HepG2 (cell line): ENCODE results near the gene CCDC57. TPM values are rescaled to one million over a fixed set of nuclear protein-coding genes. Genes with fewer than 3 reads are reported as not detected.

ENCODE experiments used
- ATAC-seq: fragments of 200-7000 bp; cut with Tn5 transposase; 3 replicates; pipeline ENCODE4 v1.9.1; 2020; ENCODE audit warnings: mild to moderate bottlenecking, moderate library complexity
- BruUV-seq: library from RNA; stranded (reverse); fragments of 400-500 nt; replicated peaks from 2 replicates; lab custom pipeline; 2021; lab: Mats Ljungman, UMichigan
- CTCF ChIA-PET: fragments of 300-600 bp; formaldehyde crosslinking; extraction: SDS; loops from one replicate; lab custom pipeline; 2021; ENCODE audit warnings: low total read pairs, inconsistent platforms, low intra/inter-chr PET ratio; lab: Yijun Ruan, JAX
- POLR2A ChIA-PET: fragments of 350-600 bp; sonication (Branson Sonifier 250); formaldehyde crosslinking; loops from one replicate; lab custom pipeline; 2020; ENCODE audit warnings: antibody characterized with exemption, inconsistent platforms; lab: Yijun Ruan, JAX
- DNase-seq: peaks from one replicate; pipeline ENCODE4 v3.0.0-alpha.2; 2015; ENCODE audit warnings: low spot score
- FAIRE-seq: peaks from 3 replicates; lab custom pipeline; 2011; peaks lifted over from hg19 to GRCh38; lab: Jason Lieb, UNC
- H2AFZ ChIP-seq: one replicate; pipeline ENCODE4 v1.6.1; 2011; ENCODE audit warnings: low read length, inconsistent platforms
- H3K27ac ChIP-seq: fragments of 300-600 bp; 3 replicates; pipeline ENCODE4 v1.8.0; 2011; ENCODE audit warnings: mixed run types, mild to moderate bottlenecking, mixed read lengths, low read length, inconsistent platforms; ENCODE audit not compliant: insufficient read depth; ENCODE audit errors: extremely low read length
- H3K27me3 ChIP-seq, 2 experiments: fragments of 200-600 bp in 1 of 2; 2 replicates in 1 of 2; 3 replicates in 1 of 2; pipeline versions ENCODE4 v1.6.0 to v1.8.0; 2011; ENCODE audit warnings: low read length in 2 of 2, mild to moderate bottlenecking in 2 of 2, moderate library complexity in 2 of 2, inconsistent platforms in 1 of 2; ENCODE audit not compliant: insufficient read depth in 2 of 2, control insufficient read depth in 1 of 2
- H3K36me3 ChIP-seq, 2 experiments: fragments of 200-600 bp in 1 of 2; replicated peaks in 1 of 2; 2 replicates in 1 of 2; 3 replicates in 1 of 2; pipeline versions ENCODE4 v1.5.1 to v1.8.0; 2011; ENCODE audit warnings: low read length in 2 of 2, inconsistent platforms in 1 of 2; ENCODE audit not compliant: insufficient read depth in 2 of 2, control insufficient read depth in 1 of 2
- H3K4me1 ChIP-seq: 2 replicates; pipeline ENCODE4 v1.5.1; 2012; ENCODE audit warnings: low read length, inconsistent platforms; ENCODE audit not compliant: insufficient read depth
- H3K4me2 ChIP-seq: 2 replicates; pipeline ENCODE4 v1.6.0; 2011; ENCODE audit warnings: low read depth, low read length, inconsistent platforms
- H3K4me3 ChIP-seq, 3 experiments: fragments of 200-600 bp in 1 of 3; sonication (generic), shearing (Covaris generic) in 1 of 3; replicated peaks in 1 of 3; 2 replicates each; pipeline ENCODE4 v1.5.1; 2011 to 2016; ENCODE audit warnings: low read length in 3 of 3, inconsistent platforms in 2 of 3, low read depth in 2 of 3, mild to moderate bottlenecking in 2 of 3, control low read depth in 1 of 3, mixed read lengths in 1 of 3; ENCODE audit not compliant: insufficient read depth in 1 of 3
- H3K79me2 ChIP-seq: one replicate; pipeline ENCODE4 v1.6.1; 2011; ENCODE audit warnings: low read length, inconsistent platforms; ENCODE audit not compliant: insufficient read depth
- H3K9ac ChIP-seq: 2 replicates; pipeline ENCODE4 v1.6.0; 2011; ENCODE audit warnings: mild to moderate bottlenecking, low read depth, low read length, inconsistent platforms; ENCODE audit not compliant: insufficient read depth
- H3K9me3 ChIP-seq: 2 replicates; pipeline ENCODE4 v1.5.1; 2012; ENCODE audit warnings: mild to moderate bottlenecking, low read length
- H4K20me1 ChIP-seq: 2 replicates; pipeline ENCODE4 v1.6.0; 2011; ENCODE audit warnings: inconsistent platforms, mild to moderate bottlenecking, low read length, moderate library complexity; ENCODE audit not compliant: insufficient read depth
- AKAP8 ChIP-seq: sonication (generic); formaldehyde crosslinking; IDR thresholded peaks from 2 replicates; pipeline ENCODE4 v1.5.1; 2020; ENCODE audit warnings: mild to moderate bottlenecking, missing genetic modification reagents
- BORCS8-MEF2B ChIP-seq: sonication (generic); formaldehyde crosslinking; IDR thresholded peaks from 2 replicates; pipeline ENCODE4 v1.8.0; 2022; ENCODE audit warnings: mild to moderate bottlenecking, missing genetic modification reagents
- CERS6 ChIP-seq: sonication (generic); formaldehyde crosslinking; IDR thresholded peaks from 2 replicates; pipeline ENCODE4 v1.5.0; 2020; ENCODE audit warnings: missing genetic modification reagents
- FOXK1 ChIP-seq: sonication (generic); formaldehyde crosslinking; IDR thresholded peaks from 2 replicates; pipeline ENCODE4 v1.4.0; 2020; ENCODE audit warnings: low read depth, missing genetic modification reagents, borderline replicate concordance
- JUND ChIP-seq: sonication (generic); formaldehyde crosslinking; IDR thresholded peaks from 2 replicates; pipeline ENCODE4 v1.8.0; 2022; ENCODE audit warnings: mild to moderate bottlenecking, missing genetic modification reagents
- LBX2 ChIP-seq: sonication (generic); formaldehyde crosslinking; IDR thresholded peaks from 2 replicates; pipeline ENCODE4 v1.5.0; 2020; ENCODE audit warnings: missing genetic modification reagents, mild to moderate bottlenecking, borderline replicate concordance
- MTERF4 ChIP-seq: sonication (generic); formaldehyde crosslinking; IDR thresholded peaks from 2 replicates; pipeline ENCODE4 v1.8.0; 2023; ENCODE audit warnings: mild to moderate bottlenecking, missing genetic modification reagents
- NFATC3 ChIP-seq: sonication (generic); formaldehyde crosslinking; IDR thresholded peaks from 2 replicates; pipeline ENCODE4 v1.5.1; 2020; ENCODE audit warnings: mild to moderate bottlenecking, missing genetic modification reagents
- PAF1 ChIP-seq: IDR thresholded peaks from 2 replicates; pipeline ENCODE4 v1.6.1; 2016; ENCODE audit warnings: missing genetic modification reagents, missing compliant biosample characterization
- PHF20 ChIP-seq: sonication (generic); formaldehyde crosslinking; IDR thresholded peaks from 2 replicates; pipeline ENCODE4 v1.5.0; 2020; ENCODE audit warnings: mild to moderate bottlenecking, missing genetic modification reagents
- SP4 ChIP-seq: sonication (generic); formaldehyde crosslinking; IDR thresholded peaks from 2 replicates; pipeline ENCODE4 v1.8.1; 2023; ENCODE audit warnings: mild to moderate bottlenecking, missing genetic modification reagents
- SRSF1 ChIP-seq: fragments of 200-400 bp; formaldehyde crosslinking; optimal IDR thresholded peaks from 2 replicates; pipeline ENCODE3; 2017; ENCODE audit warnings: mild to moderate bottlenecking, low read depth, low read length, moderate library complexity
- TBL1XR1 ChIP-seq: fragments of 150-350 bp; IDR thresholded peaks from 2 replicates; pipeline ENCODE4 v1.6.1; 2014; ENCODE audit warnings: borderline replicate concordance, low read length; ENCODE audit not compliant: partially characterized antibody
- ZBTB1 ChIP-seq: sonication (generic); formaldehyde crosslinking; IDR thresholded peaks from 2 replicates; pipeline ENCODE4 v1.4.0; 2020; ENCODE audit warnings: missing genetic modification reagents, borderline replicate concordance
- ZC3H4 ChIP-seq: sonication (generic); formaldehyde crosslinking; IDR thresholded peaks from 2 replicates; pipeline ENCODE4 v1.4.0; 2020; ENCODE audit warnings: missing genetic modification reagents, borderline replicate concordance
- ZFP82 ChIP-seq: sonication (generic); formaldehyde crosslinking; IDR thresholded peaks from 2 replicates; pipeline ENCODE4 v1.5.1; 2020; ENCODE audit warnings: mild to moderate bottlenecking, missing genetic modification reagents, borderline replicate concordance
- ZNF260 ChIP-seq: sonication (generic); formaldehyde crosslinking; IDR thresholded peaks from 2 replicates; pipeline ENCODE4 v1.4.0; 2020; ENCODE audit warnings: missing genetic modification reagents, low read depth, mild to moderate bottlenecking, borderline replicate concordance
- ZNF33B ChIP-seq: sonication (generic); formaldehyde crosslinking; IDR thresholded peaks from 2 replicates; pipeline ENCODE4 v1.5.1; 2020; ENCODE audit warnings: mild to moderate bottlenecking, missing genetic modification reagents
- ZNF547 ChIP-seq: sonication (generic); formaldehyde crosslinking; IDR thresholded peaks from 2 replicates; pipeline ENCODE4 v1.5.1; 2020; ENCODE audit warnings: mild to moderate bottlenecking, missing genetic modification reagents
- ZNF564 ChIP-seq: sonication (generic); formaldehyde crosslinking; IDR thresholded peaks from 2 replicates; pipeline ENCODE4 v1.8.1; 2023; ENCODE audit warnings: mild to moderate bottlenecking, missing genetic modification reagents
- ZNF629 ChIP-seq: sonication (generic); formaldehyde crosslinking; conservative IDR thresholded peaks from 2 replicates; pipeline ENCODE4 v1.5.0; 2020; ENCODE audit warnings: missing genetic modification reagents
- ZNF883 ChIP-seq: sonication (generic); formaldehyde crosslinking; IDR thresholded peaks from 2 replicates; pipeline ENCODE4 v1.5.1; 2020; ENCODE audit warnings: mild to moderate bottlenecking, missing genetic modification reagents; ENCODE audit errors: not compliant biosample characterization
- WGBS: methylation state at CpG from one replicate; pipeline ENCODE4 v1.1.6; 2017; ENCODE audit warnings: low lambda C conversion rate; 5-methylcytosine and 5-hydroxymethylcytosine counted together
- in situ Hi-C: cut with HindIII; loops from 2 replicates; pipeline ENCODE4 v1.10.0; 2017; ENCODE audit warnings: low pct_unique_long_range_greater_than_20kb; ENCODE audit not compliant: extremely low pct_ligation_motif_present
- intact Hi-C: fragments of 100-400 bp; cut with micrococcal nuclease; formaldehyde crosslinking; loops from one replicate; pipeline ENCODE4 v1.10.0; 2022; ENCODE audit not compliant: unreplicated experiment
- polyA plus RNA-seq, 8 experiments: library from polyadenylated mRNA; depleted of rRNA in 3 of 8; stranded (reverse) in 7 of 8; unstranded in 1 of 8; fragments of >200 nt; fragmentation: Illumina TruSeq in 4 of 8; extraction: Trizol in 4 of 8; gene quantifications; 2 replicates each; pipeline versions ENCODE4 v1.2.1 to v1.2.3, GENCODE V29; 2011 to 2016; ENCODE audit warnings: low read depth in 4 of 8, missing spikeins in 1 of 8, mixed read lengths in 1 of 8; ENCODE audit not compliant: insufficient read depth in 1 of 8
- total RNA-seq, 5 experiments: library from RNA; depleted of rRNA; stranded (reverse); fragments of >200 nt; fragmentation: Illumina TruSeq; extraction: Trizol; gene quantifications; 2 replicates each; pipeline ENCODE4 v1.2.3, GENCODE V29; 2016; ENCODE audit warnings: low read depth in 1 of 5

The CCDC57 gene
- total and polyA plus RNA-seq, 2 of the 13 experiments (the other 11 are each of a cell fraction or from before 2014, with no cell fraction given): 59.3 to 59.9 TPM

- 0 out of 2 replicates have a peak, but pooled peaks have one; percentile 8 for TF ChIP-seq PAF1 (CRISPR knock-in tag)
- TF ChIP-seq FOXK1: no peak
- no peak for TF ChIP-seq NFATC3 (CRISPR knock-in tag)
- TF ChIP-seq LBX2: peak; percentile 50
- no peak for TF ChIP-seq ZNF260 (CRISPR knock-in tag)
- peak; percentile 2 for TF ChIP-seq ZNF883
- no peak for TF ChIP-seq ZNF33B (CRISPR knock-in tag)
- no peak for TF ChIP-seq ZNF564 (CRISPR knock-in tag)
- no peak for TF ChIP-seq ZNF629 (CRISPR knock-in tag)
- no peak for TF ChIP-seq ZBTB1 (CRISPR knock-in tag)
- peak; percentile 99 for TF ChIP-seq AKAP8 (CRISPR knock-in tag)
These were observed 23.1 kb upstream of the CCDC57 start (continued) for GRCh38 chr17:82235775-82236141.

DNA sequence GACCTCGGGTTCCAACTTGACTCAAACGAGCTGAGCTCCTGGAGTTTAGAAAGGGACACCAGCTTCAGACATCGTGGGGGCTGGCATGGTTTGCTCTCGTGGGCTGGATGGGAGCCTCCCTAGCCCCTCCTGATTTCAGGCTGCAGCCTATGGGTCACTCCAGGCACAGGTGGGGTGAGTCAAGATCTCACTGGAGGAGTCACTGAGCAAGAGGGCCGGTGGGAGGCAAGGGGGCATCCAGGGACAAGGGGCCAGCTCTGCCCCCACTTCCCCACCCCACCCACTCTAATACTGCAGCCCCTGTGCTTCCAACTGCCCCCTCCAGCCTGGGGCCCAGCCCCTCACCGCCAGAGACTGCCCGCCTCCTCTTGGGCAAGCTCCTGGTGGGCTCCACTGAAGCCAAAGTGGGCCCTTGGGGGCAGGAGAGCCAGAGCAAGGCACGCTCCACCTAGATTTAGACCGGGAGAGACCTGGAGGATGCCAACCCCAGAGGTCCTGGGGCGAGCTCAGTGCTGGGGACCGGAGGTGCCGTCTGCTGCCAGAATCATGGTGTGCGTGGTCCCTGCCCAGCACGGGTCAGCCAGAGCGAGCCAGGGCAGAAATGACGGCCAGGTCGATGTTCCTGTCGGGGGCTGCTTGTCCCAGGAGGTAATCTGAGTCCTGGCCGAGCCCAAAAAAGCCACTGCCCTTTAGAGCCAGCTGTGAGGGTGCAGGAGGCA is 22.6 kb upstream of the CCDC57 start:
- in situ Hi-C loops (no loop called here), intact Hi-C loops (loop anchor here (10.0 kb wide), 1 partner anchor 130 kb away; no protein-coding TSS in a partner anchor)
- peaks cover 94% of the 10 kb centered on the region for H4K20me1 ChIP-seq
- no peaks in the 10 kb centered on the region for H3K9me3 ChIP-seq
- peaks cover 63% of the 10 kb centered on the region for H3K79me2 ChIP-seq
- no peak for DNase-seq
- FAIRE-seq: no peak
- H3K4me3 ChIP-seq: peak overlapping the region in 1 of 3 experiments; percentile 27; a peak in 1 of 6 replicates
- H3K36me3 ChIP-seq: peaks cover 35 to 44% of the 10 kb centered on the region in 2 experiments
- peak overlapping the region; percentile 33 for H3K4me2 ChIP-seq
- peak overlapping the region; percentile 19 for H3K9ac ChIP-seq
- CTCF ChIA-PET: no interaction called here
- no peak for ATAC-seq
- POLR2A ChIA-PET: interaction anchor here (0.8 to 2.6 kb wide), 14 partner anchors 7 to 243 kb away, joined by 3 to 23 read pairs (median 4); partner anchors contain the start of gene CCDC57
- peaks cover 87% of the 10 kb centered on the region for H3K4me1 ChIP-seq
- 59% methylated on average over 9 of the region's 19 CpGs for WGBS
- no peak overlapping the region for H2AFZ ChIP-seq
- peak overlapping the region; percentile 59 for H3K27ac ChIP-seq
- no TSS peak for BruUV-seq
- no peaks in the 10 kb centered on the region; a peak in 1 of 5 replicates for H3K27me3 ChIP-seq
- TF ChIP-seq CERS6 (CRISPR knock-in tag) (0 out of 2 replicates have a peak, but pooled peaks have one; percentile 37), JUND (CRISPR knock-in tag) (0 out of 2 replicates have a peak, but pooled peaks have one; percentile 3), TBL1XR1 (no peak), PAF1 (CRISPR knock-in tag) (0 out of 2 replicates have a peak, but pooled peaks have one; percentile 8), ZFP82 (CRISPR knock-in tag) (peak; percentile 5; the same call in 1 of the 2 replicates), SRSF1 (peak; percentile 3), PHF20 (CRISPR knock-in tag) (peak; percentile 35; the same call in 1 of the 2 replicates), ZNF547 (CRISPR knock-in tag) (0 out of 2 replicates have a peak, but pooled peaks have one; percentile 6), ZC3H4 (CRISPR knock-in tag) (0 out of 2 replicates have a peak, but pooled peaks have one; percentile 21), MTERF4 (0 out of 2 replicates have a peak, but pooled peaks have one; percentile 1), BORCS8-MEF2B (0 out of 2 replicates have a peak, but pooled peaks have one; percentile 24), SP4 (CRISPR knock-in tag) (0 out of 2 replicates have a peak, but pooled peaks have one; percentile 29)
